ENCODE results near the gene GID4. TPM values are rescaled to one million over a fixed set of nuclear protein-coding genes. Genes with fewer than 3 reads are reported as not detected.

Gene GID4
- total RNA-seq, 1 experiment from 2014 or later, result 11.4 TPM

GRCh38 chr17:18027280-18027679 is 11.9 kb upstream of the GID4 start:
- no CpG with 5 or more reads among the region's 6 CpGs for WGBS (ENCODE audit: extremely low coverage, insufficient read length, low lambda C conversion rate)
- no peaks in the 10 kb centered on the region for H3K9me3 ChIP-seq (ENCODE audit: control insufficient read depth, low read depth, low read length)
- no peak overlapping the region for H3K18ac ChIP-seq (ENCODE audit: insufficient read length, low read depth, low read length)
- no peak overlapping the region for H3K14ac ChIP-seq (ENCODE audit: insufficient read depth, low read length)
- H3K27ac ChIP-seq (ENCODE audit: insufficient read length, low read depth, low read length), result no peak overlapping the region
- no peak overlapping the region for H3T11ph ChIP-seq (ENCODE audit: low read length)
- H3K9me3 Mint-ChIP-seq, result no peaks in the 10 kb centered on the region
- no peaks in the 10 kb centered on the region for H3K4me1 ChIP-seq (ENCODE audit: insufficient read depth, low read length)
- H3K79me1 ChIP-seq (ENCODE audit: insufficient read depth, low read depth, low read length, poor library complexity, severe bottlenecking), result no peaks in the 10 kb centered on the region
- no peak overlapping the region for H3K23ac ChIP-seq (ENCODE audit: insufficient read length, low read depth, low read length)
- H2BK20ac ChIP-seq (ENCODE audit: low read depth, low read length, poor library complexity, severe bottlenecking), result no peak overlapping the region
- peaks cover 0 to 6% of the 10 kb centered on the region in 2 experiments; a peak in 1 of 4 replicates for H3K4me1 Mint-ChIP-seq
- no peak overlapping the region for H2AK5ac ChIP-seq (ENCODE audit: insufficient read length, low read length)
- no peak for TF ChIP-seq CTCF (conservative IDR thresholded peaks at IDR 0.05)
- no peak overlapping the region for H2BK120ac ChIP-seq (ENCODE audit: low read depth, low read length, poor library complexity, severe bottlenecking)
- H2BK12ac ChIP-seq (ENCODE audit: insufficient read length, low read depth, low read length), result no peak overlapping the region
- no peak for DNase-seq
- no peak overlapping the region for H2BK15ac ChIP-seq (ENCODE audit: low read depth, low read length)
- no peak overlapping the region for H2AFZ ChIP-seq (ENCODE audit: low read length)
- no peaks in the 10 kb centered on the region for H3K23me2 ChIP-seq (ENCODE audit: insufficient read length, low read depth, low read length, poor library complexity, severe bottlenecking)
- H4K20me1 ChIP-seq (ENCODE audit: control insufficient read depth, insufficient read depth, insufficient read length), result no peaks in the 10 kb centered on the region
- H4K8ac ChIP-seq (replicated peaks; ENCODE audit: insufficient read length, low read depth, low read length), result no peak overlapping the region
- no peak overlapping the region for H3K9ac ChIP-seq (ENCODE audit: extremely low read depth, insufficient read length, low read length)
- H3K79me2 ChIP-seq (ENCODE audit: insufficient read depth, low read length), result no peaks in the 10 kb centered on the region
- no peak overlapping the region for H3K4me2 ChIP-seq (ENCODE audit: insufficient read depth, insufficient read length, low read length)
- no peak overlapping the region for H4K91ac ChIP-seq (ENCODE audit: insufficient read length, low read depth, low read length)
- H3K27me3 ChIP-seq (ENCODE audit: insufficient read depth, low read length), result no peaks in the 10 kb centered on the region
- no peak overlapping the region for H3K4me3 Mint-ChIP-seq
- no peak overlapping the region for H2BK5ac ChIP-seq (ENCODE audit: insufficient read length, low read length)
- no peak overlapping the region for H3K27ac Mint-ChIP-seq
- H3K36me3 Mint-ChIP-seq (ENCODE audit: insufficient read depth in 1 of 3, low read depth in 3 of 3), result peaks cover 0 to 4% (median 0%) of the 10 kb centered on the region in 3 experiments; a peak in 2 of 7 replicates
- H3K27me3 Mint-ChIP-seq (ENCODE audit: low read depth), result no peaks in the 10 kb centered on the region
- no peak overlapping the region for H3K4ac ChIP-seq (ENCODE audit: low read depth, low read length)
- H3K56ac ChIP-seq (ENCODE audit: insufficient read length, low read depth, low read length), result no peak overlapping the region
- no peak overlapping the region for H4K5ac ChIP-seq (ENCODE audit: insufficient read length, low read depth, low read length)
